Measurements from ENCODE around the gene IER3. TPM values are rescaled to one million over a fixed set of nuclear protein-coding genes. Genes with fewer than 3 reads are reported as not detected.

Gene IER3
- polyA plus RNA-seq, 1 of the 3 experiments (the other 2 are of a cell fraction) = 12.9 TPM

DNA sequence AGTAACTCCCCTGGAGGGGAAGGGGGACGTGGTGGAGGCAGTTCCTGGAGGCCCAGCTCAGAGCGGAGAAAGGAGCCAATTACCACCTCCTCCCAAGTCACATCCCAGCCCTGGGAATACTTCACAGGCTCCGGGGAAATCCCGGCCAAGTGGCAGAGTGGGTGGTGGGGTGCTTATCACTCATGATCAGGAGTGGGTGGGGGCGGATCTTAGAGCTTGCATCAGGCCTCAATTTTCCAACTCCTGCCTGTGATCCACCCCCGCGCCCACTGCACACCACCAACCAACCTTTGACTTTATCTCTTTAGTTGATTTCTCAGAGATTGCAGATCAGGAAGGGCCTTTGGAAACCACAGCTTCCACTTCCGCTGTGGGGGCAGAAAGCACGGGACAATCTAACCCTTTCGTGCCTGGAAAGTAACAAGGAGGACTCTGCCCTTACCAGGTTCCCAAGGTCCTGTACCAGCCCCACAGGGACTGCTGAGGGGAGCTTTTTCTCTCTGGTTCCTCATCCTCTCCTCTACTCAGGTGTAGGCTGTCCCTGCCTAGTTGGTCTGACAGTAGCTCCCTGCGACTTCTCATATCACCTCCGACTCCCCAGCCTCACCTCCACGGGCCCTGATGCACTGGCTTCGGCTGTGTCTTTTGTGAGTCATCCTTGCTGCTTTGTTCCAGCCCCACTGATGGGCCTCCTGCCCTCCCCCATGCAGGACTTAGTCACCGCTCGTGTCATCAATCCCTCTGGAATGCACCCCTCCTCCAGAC lies 24.9 kb upstream of the IER3 start (continued):
- peak; percentile 88 for TF ChIP-seq TEAD4 (IDR thresholded peaks at IDR 0.05; ENCODE audit: borderline replicate concordance, insufficient read depth)
- peak; percentile 27 to 90; a peak in 3 of 4 replicates for TF ChIP-seq EP300 (IDR thresholded peaks at IDR 0.05; ENCODE audit: borderline replicate concordance in 1 of 2, low read depth in 1 of 2, low read length in 1 of 2)
- TF ChIP-seq, protein P1, sequence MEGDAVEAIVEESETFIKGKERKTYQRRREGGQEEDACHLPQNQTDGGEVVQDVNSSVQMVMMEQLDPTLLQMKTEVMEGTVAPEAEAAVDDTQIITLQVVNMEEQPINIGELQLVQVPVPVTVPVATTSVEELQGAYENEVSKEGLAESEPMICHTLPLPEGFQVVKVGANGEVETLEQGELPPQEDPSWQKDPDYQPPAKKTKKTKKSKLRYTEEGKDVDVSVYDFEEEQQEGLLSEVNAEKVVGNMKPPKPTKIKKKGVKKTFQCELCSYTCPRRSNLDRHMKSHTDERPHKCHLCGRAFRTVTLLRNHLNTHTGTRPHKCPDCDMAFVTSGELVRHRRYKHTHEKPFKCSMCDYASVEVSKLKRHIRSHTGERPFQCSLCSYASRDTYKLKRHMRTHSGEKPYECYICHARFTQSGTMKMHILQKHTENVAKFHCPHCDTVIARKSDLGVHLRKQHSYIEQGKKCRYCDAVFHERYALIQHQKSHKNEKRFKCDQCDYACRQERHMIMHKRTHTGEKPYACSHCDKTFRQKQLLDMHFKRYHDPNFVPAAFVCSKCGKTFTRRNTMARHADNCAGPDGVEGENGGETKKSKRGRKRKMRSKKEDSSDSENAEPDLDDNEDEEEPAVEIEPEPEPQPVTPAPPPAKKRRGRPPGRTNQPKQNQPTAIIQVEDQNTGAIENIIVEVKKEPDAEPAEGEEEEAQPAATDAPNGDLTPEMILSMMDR (IDR thresholded peaks at IDR 0.05) = no peak
- TF ChIP-seq, protein P2, sequence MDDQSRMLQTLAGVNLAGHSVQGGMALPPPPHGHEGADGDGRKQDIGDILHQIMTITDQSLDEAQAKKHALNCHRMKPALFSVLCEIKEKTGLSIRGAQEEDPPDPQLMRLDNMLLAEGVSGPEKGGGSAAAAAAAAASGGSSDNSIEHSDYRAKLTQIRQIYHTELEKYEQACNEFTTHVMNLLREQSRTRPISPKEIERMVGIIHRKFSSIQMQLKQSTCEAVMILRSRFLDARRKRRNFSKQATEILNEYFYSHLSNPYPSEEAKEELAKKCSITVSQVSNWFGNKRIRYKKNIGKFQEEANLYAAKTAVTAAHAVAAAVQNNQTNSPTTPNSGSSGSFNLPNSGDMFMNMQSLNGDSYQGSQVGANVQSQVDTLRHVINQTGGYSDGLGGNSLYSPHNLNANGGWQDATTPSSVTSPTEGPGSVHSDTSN (IDR thresholded peaks at IDR 0.05) = peak; percentile 78
- TF ChIP-seq GABPA (IDR thresholded peaks at IDR 0.05; ENCODE audit: low read depth) = peak; percentile 53
- peak; percentile 98 for TF ChIP-seq JUND (IDR thresholded peaks at IDR 0.05)
- no peak for TF ChIP-seq MXI1 (IDR thresholded peaks at IDR 0.05; ENCODE audit: low read depth, low read length)
- peak; percentile 10; the same call in 1 of the 2 replicates for TF ChIP-seq TAF1 (IDR thresholded peaks at IDR 0.05; ENCODE audit: borderline replicate concordance, low read depth, low read length)
- TF ChIP-seq, protein P3, sequence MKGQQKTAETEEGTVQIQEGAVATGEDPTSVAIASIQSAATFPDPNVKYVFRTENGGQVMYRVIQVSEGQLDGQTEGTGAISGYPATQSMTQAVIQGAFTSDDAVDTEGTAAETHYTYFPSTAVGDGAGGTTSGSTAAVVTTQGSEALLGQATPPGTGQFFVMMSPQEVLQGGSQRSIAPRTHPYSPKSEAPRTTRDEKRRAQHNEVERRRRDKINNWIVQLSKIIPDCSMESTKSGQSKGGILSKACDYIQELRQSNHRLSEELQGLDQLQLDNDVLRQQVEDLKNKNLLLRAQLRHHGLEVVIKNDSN (IDR thresholded peaks at IDR 0.05; ENCODE audit: borderline replicate concordance, low read depth) = no peak
- TF ChIP-seq FOXM1 (IDR thresholded peaks at IDR 0.05; ENCODE audit: low read depth) = peak; percentile 60
- TF ChIP-seq ELF1 (IDR thresholded peaks at IDR 0.05) = peak; percentile 49
- no peak for TF ChIP-seq RAD21 (IDR thresholded peaks at IDR 0.05; ENCODE audit: low read length)
- TF ChIP-seq SIN3A (IDR thresholded peaks at IDR 0.05; ENCODE audit: borderline replicate concordance, low read depth, low read length) = no peak
- TF ChIP-seq, protein P4, sequence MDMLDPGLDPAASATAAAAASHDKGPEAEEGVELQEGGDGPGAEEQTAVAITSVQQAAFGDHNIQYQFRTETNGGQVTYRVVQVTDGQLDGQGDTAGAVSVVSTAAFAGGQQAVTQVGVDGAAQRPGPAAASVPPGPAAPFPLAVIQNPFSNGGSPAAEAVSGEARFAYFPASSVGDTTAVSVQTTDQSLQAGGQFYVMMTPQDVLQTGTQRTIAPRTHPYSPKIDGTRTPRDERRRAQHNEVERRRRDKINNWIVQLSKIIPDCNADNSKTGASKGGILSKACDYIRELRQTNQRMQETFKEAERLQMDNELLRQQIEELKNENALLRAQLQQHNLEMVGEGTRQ (IDR thresholded peaks at IDR 0.05; ENCODE audit: borderline replicate concordance, low read depth, low read length) = no peak
- no peak for TF ChIP-seq NRF1 (IDR thresholded peaks at IDR 0.05; ENCODE audit: low read depth, low read length)
- TF ChIP-seq NFIC (IDR thresholded peaks at IDR 0.05; ENCODE audit: borderline replicate concordance) = peak; percentile 74
- peak; percentile 55 for TF ChIP-seq CHD2 (IDR thresholded peaks at IDR 0.05; ENCODE audit: low read length, partially characterized antibody)
- TF ChIP-seq POLR2AphosphoS5 (IDR thresholded peaks at IDR 0.05; ENCODE audit: low read depth, low read length) = peak; percentile 77
- TF ChIP-seq, protein P5, sequence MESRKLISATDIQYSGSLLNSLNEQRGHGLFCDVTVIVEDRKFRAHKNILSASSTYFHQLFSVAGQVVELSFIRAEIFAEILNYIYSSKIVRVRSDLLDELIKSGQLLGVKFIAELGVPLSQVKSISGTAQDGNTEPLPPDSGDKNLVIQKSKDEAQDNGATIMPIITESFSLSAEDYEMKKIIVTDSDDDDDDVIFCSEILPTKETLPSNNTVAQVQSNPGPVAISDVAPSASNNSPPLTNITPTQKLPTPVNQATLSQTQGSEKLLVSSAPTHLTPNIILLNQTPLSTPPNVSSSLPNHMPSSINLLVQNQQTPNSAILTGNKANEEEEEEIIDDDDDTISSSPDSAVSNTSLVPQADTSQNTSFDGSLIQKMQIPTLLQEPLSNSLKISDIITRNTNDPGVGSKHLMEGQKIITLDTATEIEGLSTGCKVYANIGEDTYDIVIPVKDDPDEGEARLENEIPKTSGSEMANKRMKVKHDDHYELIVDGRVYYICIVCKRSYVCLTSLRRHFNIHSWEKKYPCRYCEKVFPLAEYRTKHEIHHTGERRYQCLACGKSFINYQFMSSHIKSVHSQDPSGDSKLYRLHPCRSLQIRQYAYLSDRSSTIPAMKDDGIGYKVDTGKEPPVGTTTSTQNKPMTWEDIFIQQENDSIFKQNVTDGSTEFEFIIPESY (IDR thresholded peaks at IDR 0.05; ENCODE audit: borderline replicate concordance, low read depth) = peak; percentile 62
- TF ChIP-seq EZH2phosphoT487 (IDR thresholded peaks at IDR 0.05; ENCODE audit: borderline replicate concordance, low read depth) = no peak
- peak; percentile 88 for TF ChIP-seq TCF12 (IDR thresholded peaks at IDR 0.05)
- TF ChIP-seq YY1 (IDR thresholded peaks at IDR 0.05; ENCODE audit: low read depth) = no peak; the same call in 1 of the 2 replicates
- TF ChIP-seq, protein P6, sequence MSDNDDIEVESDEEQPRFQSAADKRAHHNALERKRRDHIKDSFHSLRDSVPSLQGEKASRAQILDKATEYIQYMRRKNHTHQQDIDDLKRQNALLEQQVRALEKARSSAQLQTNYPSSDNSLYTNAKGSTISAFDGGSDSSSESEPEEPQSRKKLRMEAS (IDR thresholded peaks at IDR 0.05; ENCODE audit: low read depth) = peak; percentile 73
